CD4-positive, alpha-beta T cell treated with Interleukin-17A for 4 hours (primary cell): Measurements from ENCODE around the gene FAM110A.
"Not testable (repeated sequence)": the region's sequence is repeated elsewhere in the genome, so short reads cannot be mapped to it uniquely, and the experiment has no call there.

ENCODE experiments used
- DNase-seq: peaks from one replicate; pipeline ENCODE4 v3.0.0-alpha.2; 2020; ENCODE audit warnings: mixed read lengths

The FAM110A gene

DNA sequence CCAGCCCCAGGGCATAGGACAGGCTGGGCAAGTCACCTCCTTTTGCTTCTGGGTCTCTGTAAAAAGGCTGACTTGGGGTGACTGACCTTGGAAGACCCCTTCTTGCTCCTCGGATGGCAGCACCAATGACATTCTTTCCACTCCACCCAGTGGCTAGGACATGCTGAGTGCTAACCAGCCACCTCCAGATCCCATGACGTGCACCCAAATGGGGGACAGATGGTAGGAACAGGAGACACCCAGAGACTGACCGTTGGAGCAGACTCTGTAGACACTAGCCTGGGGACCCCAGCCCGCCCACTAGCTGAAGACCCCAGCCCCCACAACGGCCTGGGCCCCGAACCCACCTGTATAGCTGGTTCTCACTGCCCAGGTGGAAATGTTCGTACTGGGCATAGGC lies 44.3 kb downstream of the FAM110A start:
- no peak for DNase-seq

DNA sequence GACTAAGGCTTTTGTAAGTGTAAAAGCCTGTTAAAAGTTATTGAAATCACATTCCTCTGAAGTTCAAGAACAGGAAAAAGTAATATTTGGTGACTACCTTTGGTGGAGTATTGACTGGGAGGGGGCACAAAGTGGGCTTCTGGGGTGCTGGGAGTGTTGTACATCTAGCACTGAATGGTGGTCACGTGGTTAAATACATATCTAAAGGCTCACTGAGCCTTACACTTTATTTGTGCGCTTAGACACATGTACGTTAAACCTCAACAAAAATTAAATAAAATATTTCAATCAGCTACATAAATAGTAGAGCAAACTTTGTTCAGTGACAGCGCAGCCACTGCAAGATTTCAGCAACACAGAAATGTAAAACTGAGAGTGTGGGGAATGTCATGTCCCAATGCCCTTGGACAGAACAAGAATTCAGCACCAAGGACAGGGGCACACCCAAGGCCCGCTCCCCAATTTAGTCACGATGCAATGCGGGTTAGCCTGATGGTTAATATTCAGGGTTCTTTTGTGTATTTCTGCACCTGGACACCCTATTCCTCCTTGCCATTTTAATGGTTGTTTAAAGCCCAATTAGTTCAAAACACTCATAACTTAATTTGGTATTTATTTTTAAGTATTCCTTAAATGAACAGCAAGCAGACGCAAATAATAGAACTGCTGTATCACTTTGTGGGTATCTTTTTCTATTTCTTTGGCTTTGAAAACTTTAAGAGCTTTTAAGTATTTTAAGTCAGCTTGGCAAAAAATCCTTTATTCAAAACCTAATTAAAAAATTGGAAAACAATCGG lies 45.2 kb downstream of the FAM110A start:
- DNase-seq: peak; percentile 31

DNA sequence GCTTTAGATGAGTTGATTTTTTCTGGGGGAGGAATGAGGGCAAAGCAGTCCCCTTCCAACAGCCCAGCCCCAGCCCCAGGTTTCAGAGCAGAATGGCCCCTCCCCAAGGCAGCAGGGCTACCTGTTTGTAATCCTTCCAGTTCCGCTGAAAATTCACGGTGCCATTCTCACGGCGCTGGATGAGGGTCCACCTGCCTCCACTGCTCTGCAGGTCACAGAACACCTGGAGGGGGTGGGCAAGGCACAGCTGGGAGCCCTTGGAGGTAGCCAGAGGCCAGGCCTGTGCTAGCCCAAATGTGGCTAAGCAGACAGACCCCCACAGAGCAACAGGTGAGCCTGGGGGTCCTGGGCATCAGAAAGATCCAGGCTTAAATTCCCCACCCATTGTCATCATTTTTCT lies 46.1 kb downstream of the FAM110A start:
- DNase-seq: no peak

DNA sequence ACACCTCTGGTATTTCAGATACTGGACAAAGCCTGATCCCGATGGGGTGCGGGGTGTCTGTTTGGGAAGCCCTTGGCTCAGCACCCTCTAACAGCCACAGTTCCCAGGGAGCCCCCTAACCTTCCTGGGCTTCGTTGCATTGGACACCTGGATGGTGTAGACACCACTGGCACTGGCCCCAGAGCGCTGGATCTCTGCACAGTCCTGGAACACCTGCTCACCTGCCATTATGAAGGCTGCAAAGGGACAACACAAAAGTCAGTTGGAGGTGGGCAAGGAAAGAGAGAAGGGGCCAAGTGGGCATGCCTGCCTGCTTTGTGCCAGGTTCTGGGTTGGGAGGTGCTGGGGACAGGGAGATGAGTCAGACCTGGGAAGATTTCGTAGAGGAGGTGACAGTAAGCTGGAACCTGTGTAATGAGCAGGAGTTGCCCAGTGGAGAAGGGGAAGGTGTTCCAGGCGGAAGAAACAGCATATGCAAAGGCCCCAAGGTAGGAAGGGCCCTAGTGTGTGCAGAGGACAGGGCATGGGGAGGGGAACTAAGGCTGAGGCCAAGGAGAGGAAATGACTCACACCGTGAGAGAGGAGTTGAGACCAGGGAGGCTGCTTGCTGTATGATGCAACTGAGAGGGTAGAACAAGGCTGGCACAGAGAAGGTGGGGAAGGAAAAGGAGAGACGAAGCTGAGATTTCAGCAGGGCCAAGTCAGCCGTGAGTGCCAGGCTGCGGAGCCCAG lies 47.7 kb downstream of the FAM110A start:
- peak; percentile 11 for DNase-seq

DNA sequence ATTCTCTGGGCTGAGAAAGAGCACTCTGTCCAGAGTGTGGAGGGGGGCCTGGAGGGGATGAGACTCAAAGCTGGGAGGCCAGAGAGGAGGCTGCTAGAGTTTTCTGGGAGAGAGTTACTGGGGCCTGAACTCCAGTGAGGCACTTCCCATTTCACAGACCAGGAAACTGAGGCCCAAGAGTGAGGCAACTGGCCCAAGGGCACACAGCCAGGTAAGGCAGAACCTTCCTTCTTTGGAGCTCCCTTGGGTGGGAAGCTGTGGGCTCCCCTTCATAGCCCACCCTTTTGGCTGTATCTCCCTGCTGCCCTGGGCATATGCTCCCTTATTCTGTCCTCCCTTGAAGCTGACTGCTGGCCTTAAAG lies 48.2 kb downstream of the FAM110A start:
- no peak for DNase-seq

DNA sequence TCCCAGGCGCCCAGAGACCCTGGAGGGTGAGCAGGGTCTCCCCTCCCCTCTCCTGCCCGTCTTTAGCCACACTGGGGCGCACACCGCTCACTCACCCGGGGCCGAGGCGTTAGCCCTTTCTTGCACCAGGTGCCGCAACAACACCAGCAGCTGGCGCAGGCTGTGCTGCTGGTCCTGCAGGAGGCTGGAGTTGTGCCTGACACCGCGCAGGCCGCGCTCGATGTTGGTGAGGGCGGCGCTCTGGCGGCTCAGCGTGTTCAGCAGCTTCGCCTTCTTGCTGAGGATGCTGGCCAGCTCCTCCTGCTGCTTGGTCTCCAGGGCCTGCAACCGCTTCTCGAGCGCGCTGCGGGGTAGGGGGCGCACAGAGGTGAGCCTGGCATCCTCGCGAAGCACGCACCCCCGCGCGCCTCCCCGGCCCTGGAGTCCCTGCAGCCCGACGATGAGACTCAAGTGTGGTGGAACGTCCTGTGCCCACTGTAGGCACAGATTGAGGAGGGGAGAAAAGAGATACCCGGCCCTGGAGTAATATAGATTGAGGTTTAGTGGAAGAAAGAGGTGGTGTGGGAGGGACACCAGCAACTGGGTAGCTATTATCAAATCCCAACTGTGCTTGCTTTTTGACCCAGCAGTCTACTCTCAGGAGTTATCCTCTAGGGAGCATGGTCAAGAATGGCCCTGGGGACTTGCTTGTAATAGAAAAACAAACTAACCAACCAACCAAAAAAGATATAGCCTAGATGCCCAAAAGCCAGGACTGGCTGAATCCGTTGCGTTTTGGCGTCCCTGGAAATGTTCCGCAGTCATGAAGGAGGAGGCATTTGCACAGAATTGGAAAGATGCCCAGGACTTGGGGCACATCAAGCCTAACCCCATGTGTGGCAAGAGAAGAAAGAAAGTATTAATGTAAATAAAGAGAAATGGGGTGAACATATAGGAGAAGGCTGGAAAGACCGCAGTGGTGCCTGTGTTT lies 51.8 kb downstream of the FAM110A start:
- DNase-seq: peak; percentile 8

DNA sequence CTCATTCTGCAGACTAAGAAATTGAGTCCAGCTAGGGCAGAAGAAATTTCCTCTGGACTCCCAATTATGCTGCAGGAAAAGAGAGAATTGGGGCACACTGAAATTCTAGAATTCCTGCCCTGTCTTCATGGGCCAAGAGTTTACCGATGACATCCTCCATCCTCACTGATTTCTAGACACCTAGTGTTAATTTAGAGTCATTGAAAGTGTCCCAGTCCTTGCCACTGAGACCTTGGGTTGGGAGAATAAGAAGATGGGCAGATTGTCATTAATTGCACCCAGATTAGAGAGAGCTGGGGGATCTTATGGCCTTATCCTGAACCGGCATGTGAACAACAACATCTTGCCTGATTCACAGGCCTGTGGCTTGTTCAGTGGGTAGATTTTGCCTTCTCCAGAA lies 53.6 kb downstream of the FAM110A start:
- DNase-seq: no peak

DNA sequence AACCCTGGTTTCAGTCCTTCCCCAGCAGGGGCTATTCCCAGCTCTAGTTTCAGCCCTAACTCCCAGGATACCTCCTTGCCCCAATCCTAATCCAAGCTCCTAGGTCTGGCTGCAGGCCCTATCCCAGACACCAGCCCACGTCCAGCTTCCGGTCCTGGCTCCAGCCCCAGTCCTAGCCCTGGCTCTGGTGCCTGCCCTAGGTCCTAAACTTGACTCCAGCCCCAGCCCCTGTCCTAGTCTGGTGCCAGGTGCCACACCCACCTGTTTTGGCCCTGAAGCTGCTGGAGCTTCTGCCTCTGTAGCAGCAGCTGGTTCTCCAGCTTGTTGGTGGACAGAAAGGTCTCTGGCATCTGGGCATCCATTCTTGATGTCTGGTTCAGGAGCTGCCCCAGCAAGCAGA lies 54.5 kb downstream of the FAM110A start:
- DNase-seq: no peak

DNA sequence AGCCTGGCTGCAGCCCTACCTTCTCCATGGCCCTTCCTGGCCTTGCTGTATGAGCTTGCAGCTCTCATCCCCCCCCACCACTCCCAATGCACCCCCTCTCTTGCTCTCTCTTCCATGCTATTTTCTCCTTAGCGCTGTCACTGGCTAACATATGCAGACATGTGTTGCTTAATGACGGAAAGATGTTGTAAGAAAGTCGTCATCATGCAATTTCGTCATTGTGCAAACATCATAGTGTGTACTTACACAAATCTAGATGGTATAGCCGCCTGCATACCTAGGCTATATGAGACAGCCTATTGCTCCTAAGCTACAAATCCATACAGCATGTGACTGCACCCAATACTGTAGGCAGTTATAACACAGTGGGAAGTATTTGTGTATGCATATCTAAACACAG lies 55.6 kb downstream of the FAM110A start:
- no peak for DNase-seq

DNA sequence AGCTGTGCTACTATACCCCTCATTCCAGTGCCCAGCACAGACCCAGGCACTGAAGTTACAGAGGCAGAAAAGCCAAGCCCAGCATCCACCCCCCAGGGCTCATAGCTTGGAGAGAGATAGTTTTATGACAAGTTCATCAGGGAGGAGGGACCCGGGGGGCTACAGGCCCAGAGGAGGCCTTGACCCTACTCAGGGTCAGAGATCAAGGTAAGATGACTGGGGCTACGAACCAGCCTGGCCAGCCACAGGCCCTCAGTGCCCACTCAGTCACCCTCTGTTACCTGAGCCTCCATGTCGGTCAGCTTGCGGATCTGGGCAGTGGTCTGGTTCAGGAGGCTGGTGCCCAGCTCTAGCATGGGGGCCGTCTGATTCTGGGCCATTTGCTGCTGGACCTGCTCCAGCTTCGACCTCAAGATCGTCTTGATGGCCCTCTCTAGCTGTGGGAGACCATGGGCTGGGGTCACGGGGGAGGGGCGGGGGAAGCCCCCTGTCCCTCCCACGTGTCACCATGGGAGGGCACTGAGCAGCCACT lies 56.5 kb downstream of the FAM110A start:
- no peak for DNase-seq

DNA sequence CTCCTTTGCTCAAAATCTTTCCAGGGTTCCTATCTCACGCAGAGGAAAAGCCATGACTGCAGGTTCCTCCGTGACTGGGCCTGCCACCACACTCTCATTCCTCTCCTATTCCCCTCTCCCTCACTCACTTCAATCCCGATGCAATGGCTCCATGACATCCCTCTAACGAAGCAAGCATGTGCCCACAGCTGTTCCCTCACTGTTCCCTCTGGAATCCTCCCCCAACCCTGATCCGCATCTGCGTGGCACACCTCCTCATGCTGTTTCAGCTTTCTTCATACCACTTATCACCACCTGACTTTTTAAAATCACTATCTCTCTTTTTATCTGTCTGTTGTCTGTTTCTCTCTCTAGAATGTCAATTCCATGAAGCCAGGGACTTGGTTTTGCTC lies 57.1 kb downstream of the FAM110A start:
- no peak for DNase-seq

DNA sequence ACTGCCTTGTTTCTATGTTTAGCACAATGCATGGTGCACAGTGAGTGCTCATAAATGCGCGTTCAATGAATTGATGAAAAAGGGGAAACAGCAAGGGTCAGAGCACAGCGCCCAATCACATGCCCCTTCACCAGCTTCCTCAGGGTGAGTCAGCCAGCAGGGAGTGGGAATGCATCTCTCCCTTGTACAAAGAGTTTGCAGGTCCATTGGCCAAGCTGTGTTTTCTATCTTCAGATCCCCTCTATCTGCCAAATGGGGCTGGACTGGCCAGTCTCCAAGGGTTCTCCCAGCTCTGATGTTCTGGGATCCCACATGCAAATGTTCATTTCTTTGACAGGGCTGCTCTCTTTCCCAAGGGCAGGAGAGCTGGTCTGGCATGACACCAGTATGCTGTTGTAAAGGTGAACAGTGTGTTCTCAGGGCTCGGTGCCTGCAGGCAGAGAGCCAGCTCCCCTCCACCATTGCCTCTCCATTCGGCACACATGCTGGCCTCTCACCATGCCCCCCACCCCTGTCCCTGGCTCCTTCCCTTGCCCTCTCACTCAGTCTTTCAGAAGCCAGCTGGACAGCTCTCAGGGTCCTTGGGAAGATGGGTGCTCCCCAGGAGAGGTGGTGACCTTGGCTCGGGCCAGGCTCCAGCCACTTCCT lies 57.7 kb downstream of the FAM110A start:
- DNase-seq: no peak

DNA sequence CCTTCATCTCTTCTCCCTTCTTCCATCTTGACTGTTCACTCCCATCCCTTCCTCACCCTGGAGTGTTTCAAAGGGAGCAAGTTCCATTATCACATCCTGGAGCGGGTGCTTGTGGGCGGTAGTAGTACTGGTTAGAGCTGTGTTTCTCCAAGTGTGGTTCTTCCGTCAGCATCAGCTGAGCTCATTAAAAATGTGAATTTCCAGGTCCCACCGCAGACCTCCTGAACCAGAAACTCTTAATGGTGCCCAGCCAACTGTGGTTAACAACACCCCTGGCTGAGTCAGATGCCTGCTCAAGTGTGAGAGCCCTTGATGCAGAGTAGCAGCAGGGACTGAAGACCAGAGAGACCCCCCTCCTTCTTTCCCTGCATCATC lies 58.2 kb downstream of the FAM110A start:
- DNase-seq: no peak

DNA sequence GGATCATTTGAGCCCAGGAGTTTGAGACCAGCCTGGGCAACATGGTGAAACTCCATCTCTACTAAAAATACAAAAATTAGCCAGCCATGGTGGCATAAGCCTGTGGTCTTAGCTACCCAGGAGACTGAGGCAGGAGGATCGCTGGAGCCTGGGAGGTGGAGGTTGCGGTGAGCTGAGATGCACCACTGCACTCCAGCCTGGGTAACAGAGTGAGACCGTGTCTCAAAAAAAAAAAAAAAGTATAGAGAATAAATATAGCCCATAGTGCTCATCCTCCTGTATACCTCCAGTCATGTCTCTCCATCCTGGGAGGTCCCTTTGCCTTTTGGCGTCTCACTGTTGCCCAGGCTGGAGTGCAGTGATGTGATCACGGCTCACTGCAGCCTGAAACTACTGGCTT lies 58.9 kb downstream of the FAM110A start:
- DNase-seq: not testable (repeated sequence)
